Panc1 (cell line): ENCODE results near the gene MAN1A1. TPM values are rescaled to one million over a fixed set of nuclear protein-coding genes. Genes with fewer than 3 reads are reported as not detected.

Source experiments
- ATAC-seq: fragments of 200-7000 bp; cut with Tn5 transposase; 2 replicates; pipeline ENCODE4 v1.9.1; 2020; ENCODE audit warnings: mild to moderate bottlenecking, moderate library complexity
- BruUV-seq: library from RNA; stranded (reverse); fragments of 400-500 nt; replicated peaks from 2 replicates; lab custom pipeline; 2021; lab: Mats Ljungman, UMichigan
- CTCF ChIA-PET: fragments of 300-600 bp; sonication (Branson Sonifier 250); formaldehyde crosslinking; loops from one replicate; lab custom pipeline; 2022; ENCODE audit warnings: antibody characterized with exemption; lab: Charles Lee
- POLR2A ChIA-PET: fragments of 300-600 bp; sonication (Branson Sonifier 250); formaldehyde crosslinking; loops from one replicate; lab custom pipeline; 2022; ENCODE audit warnings: antibody characterized with exemption; lab: Charles Lee
- DNase-seq: peaks from one replicate; pipeline ENCODE4 v3.0.0-alpha.2; 2010; ENCODE audit warnings: low read depth, low spot score
- H3K27ac ChIP-seq: 2 replicates; pipeline ENCODE4 v1.5.1; 2011; ENCODE audit warnings: mild to moderate bottlenecking, low read length, inconsistent platforms
- H3K27me3 ChIP-seq: fragments of 200-500 bp; sonication (Bioruptor generic); 2 replicates; pipeline ENCODE4 v1.6.0; 2014; ENCODE audit warnings: low read length, inconsistent platforms; ENCODE audit not compliant: control insufficient read depth, insufficient read depth
- H3K36me3 ChIP-seq: fragments of 200-500 bp; sonication (Bioruptor generic); 2 replicates; pipeline ENCODE4 v1.5.1; 2014; ENCODE audit warnings: inconsistent platforms, mild to moderate bottlenecking, low read length, moderate library complexity; ENCODE audit not compliant: control insufficient read depth, insufficient read depth
- H3K4me1 ChIP-seq: 2 replicates; pipeline ENCODE4 v1.5.1; 2011; ENCODE audit warnings: inconsistent platforms, mild to moderate bottlenecking, low read length, moderate library complexity; ENCODE audit not compliant: control insufficient read depth, insufficient read depth
- H3K4me3 ChIP-seq, 2 experiments: 2 replicates each; pipeline ENCODE4 v1.5.1; 2011 to 2012; ENCODE audit warnings: low read depth in 2 of 2, low read length in 2 of 2, mild to moderate bottlenecking in 2 of 2, inconsistent platforms in 1 of 2, moderate library complexity in 1 of 2
- H3K9me3 ChIP-seq: fragments of 200-500 bp; sonication (Bioruptor generic); 2 replicates; pipeline ENCODE4 v1.5.1; 2014; ENCODE audit warnings: low read depth, mild to moderate bottlenecking, inconsistent platforms, low read length, moderate library complexity; ENCODE audit not compliant: control insufficient read depth, insufficient read depth
- CTCF ChIP-seq: fragments of 450-650 bp; IDR thresholded peaks from 2 replicates; pipeline ENCODE4 v1.5.1; 2017; ENCODE audit warnings: mild to moderate bottlenecking
- POLR2AphosphoS5 ChIP-seq: IDR thresholded peaks from 2 replicates; pipeline ENCODE4 v1.6.1; 2012; ENCODE audit warnings: mild to moderate bottlenecking, low read depth, low read length, moderate library complexity
- SIN3A ChIP-seq: IDR thresholded peaks from 2 replicates; pipeline ENCODE4 v1.6.1; 2012; ENCODE audit warnings: low read depth, mild to moderate bottlenecking, low read length, moderate library complexity, borderline replicate concordance; ENCODE audit not compliant: insufficient read depth
- TCF7L2 ChIP-seq: IDR thresholded peaks from 2 replicates; pipeline ENCODE4 v1.6.1; 2011; ENCODE audit warnings: mild to moderate bottlenecking, low read depth, low read length, inconsistent platforms
- in situ Hi-C: cut with HindIII; loops from 2 replicates; pipeline ENCODE4 v1.10.0; 2016; ENCODE audit warnings: low sequenced_read_pairs, low pct_unique_long_range_greater_than_20kb
- intact Hi-C: fragments of 100-400 bp; cut with micrococcal nuclease; formaldehyde crosslinking; loops from one replicate; pipeline ENCODE4 v1.10.0; 2022; ENCODE audit not compliant: unreplicated experiment
- total RNA-seq: library from RNA; stranded (reverse); gene quantifications from one replicate; pipeline ENCODE4 v1.2.1, GENCODE V29; 2021; ENCODE audit not compliant: unreplicated experiment
- TF ChIP-seq, protein P1 (sequence below), 2 experiments: IDR thresholded peaks; 2 replicates each; pipeline ENCODE4 v1.6.1; 2011 to 2012; ENCODE audit warnings: low read depth in 2 of 2, control low read depth in 1 of 2, low read length in 1 of 2, mild to moderate bottlenecking in 1 of 2, moderate library complexity in 1 of 2; ENCODE audit not compliant: insufficient read depth in 1 of 2

The MAN1A1 gene
- total RNA-seq, 1 experiment from 2014 or later, result 3.2 TPM

GRCh38 chr6:119303164-119303887, 46.2 kb downstream of the MAN1A1 start:
- no peaks in the 10 kb centered on the region for H3K9me3 ChIP-seq
- no peak overlapping the region for H3K27ac ChIP-seq
- H3K4me3 ChIP-seq, result no peak overlapping the region
- in situ Hi-C loops, result no loop called here
- H3K27me3 ChIP-seq, result no peaks in the 10 kb centered on the region
- ChIA-PET CTCF (no interaction called here), POLR2A (no interaction called here)
- DNase-seq (no peak), ATAC-seq (no peak)
- no TSS peak for BruUV-seq
- H3K36me3 ChIP-seq, result no peaks in the 10 kb centered on the region
- intact Hi-C loops, result no loop called here
- H3K4me1 ChIP-seq, result no peaks in the 10 kb centered on the region
- no peak for TF ChIP-seq SIN3A
- no peak for TF ChIP-seq TCF7L2
- TF ChIP-seq, protein P1, sequence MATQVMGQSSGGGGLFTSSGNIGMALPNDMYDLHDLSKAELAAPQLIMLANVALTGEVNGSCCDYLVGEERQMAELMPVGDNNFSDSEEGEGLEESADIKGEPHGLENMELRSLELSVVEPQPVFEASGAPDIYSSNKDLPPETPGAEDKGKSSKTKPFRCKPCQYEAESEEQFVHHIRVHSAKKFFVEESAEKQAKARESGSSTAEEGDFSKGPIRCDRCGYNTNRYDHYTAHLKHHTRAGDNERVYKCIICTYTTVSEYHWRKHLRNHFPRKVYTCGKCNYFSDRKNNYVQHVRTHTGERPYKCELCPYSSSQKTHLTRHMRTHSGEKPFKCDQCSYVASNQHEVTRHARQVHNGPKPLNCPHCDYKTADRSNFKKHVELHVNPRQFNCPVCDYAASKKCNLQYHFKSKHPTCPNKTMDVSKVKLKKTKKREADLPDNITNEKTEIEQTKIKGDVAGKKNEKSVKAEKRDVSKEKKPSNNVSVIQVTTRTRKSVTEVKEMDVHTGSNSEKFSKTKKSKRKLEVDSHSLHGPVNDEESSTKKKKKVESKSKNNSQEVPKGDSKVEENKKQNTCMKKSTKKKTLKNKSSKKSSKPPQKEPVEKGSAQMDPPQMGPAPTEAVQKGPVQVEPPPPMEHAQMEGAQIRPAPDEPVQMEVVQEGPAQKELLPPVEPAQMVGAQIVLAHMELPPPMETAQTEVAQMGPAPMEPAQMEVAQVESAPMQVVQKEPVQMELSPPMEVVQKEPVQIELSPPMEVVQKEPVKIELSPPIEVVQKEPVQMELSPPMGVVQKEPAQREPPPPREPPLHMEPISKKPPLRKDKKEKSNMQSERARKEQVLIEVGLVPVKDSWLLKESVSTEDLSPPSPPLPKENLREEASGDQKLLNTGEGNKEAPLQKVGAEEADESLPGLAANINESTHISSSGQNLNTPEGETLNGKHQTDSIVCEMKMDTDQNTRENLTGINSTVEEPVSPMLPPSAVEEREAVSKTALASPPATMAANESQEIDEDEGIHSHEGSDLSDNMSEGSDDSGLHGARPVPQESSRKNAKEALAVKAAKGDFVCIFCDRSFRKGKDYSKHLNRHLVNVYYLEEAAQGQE (IDR thresholded peaks at IDR 0.05; ENCODE audit: insufficient read depth in 1 of 2, low read depth in 2 of 2, low read length in 1 of 2), result no peak
- no peak for TF ChIP-seq POLR2AphosphoS5
- no peak for TF ChIP-seq CTCF

GRCh38 chr6:119301429-119301828, 48.1 kb downstream of the MAN1A1 start:
- in situ Hi-C loops (no loop called here), intact Hi-C loops (no loop called here)
- ATAC-seq (no peak), DNase-seq (no peak)
- TF ChIP-seq TCF7L2 (no peak), SIN3A (no peak), CTCF (no peak), POLR2AphosphoS5 (no peak)
- TF ChIP-seq, protein P1 (IDR thresholded peaks at IDR 0.05; ENCODE audit: insufficient read depth in 1 of 2, low read depth in 2 of 2, low read length in 1 of 2), result no peak
- Histone ChIP-seq H3K9me3 (no peaks in the 10 kb centered on the region), H3K4me3 (no peak overlapping the region), H3K27me3 (no peaks in the 10 kb centered on the region), H3K27ac (no peak overlapping the region), H3K4me1 (no peaks in the 10 kb centered on the region), H3K36me3 (no peaks in the 10 kb centered on the region)
- BruUV-seq, result no TSS peak
- ChIA-PET CTCF (no interaction called here), POLR2A (no interaction called here)
